ENCODE measurements around the gene UGT1A10. TPM values are rescaled to one million over a fixed set of nuclear protein-coding genes. Genes with fewer than 3 reads are reported as not detected.

Gene UGT1A10
- total RNA-seq, 2 donors from 2014 or later: 0.52 to 0.99 TPM

GRCh38 chr2:233801357-233802131, 165.3 kb downstream of the UGT1A10 start:
- no peak for ATAC-seq
- intact Hi-C loops (cut with DNase I): no loop called here
- 55 to 68% methylated on average over 8 to 9 of the region's 9 CpGs for WGBS, 2 donors

GRCh38 chr2:233802132-233802815, 166.0 kb downstream of the UGT1A10 start:
- 33 to 52% methylated on average over 1 to 3 of the region's 3 CpGs for WGBS, 2 donors
- TF ChIP-seq POLR2A (IDR thresholded peaks at IDR 0.05): no peak
- TF ChIP-seq, protein P1, sequence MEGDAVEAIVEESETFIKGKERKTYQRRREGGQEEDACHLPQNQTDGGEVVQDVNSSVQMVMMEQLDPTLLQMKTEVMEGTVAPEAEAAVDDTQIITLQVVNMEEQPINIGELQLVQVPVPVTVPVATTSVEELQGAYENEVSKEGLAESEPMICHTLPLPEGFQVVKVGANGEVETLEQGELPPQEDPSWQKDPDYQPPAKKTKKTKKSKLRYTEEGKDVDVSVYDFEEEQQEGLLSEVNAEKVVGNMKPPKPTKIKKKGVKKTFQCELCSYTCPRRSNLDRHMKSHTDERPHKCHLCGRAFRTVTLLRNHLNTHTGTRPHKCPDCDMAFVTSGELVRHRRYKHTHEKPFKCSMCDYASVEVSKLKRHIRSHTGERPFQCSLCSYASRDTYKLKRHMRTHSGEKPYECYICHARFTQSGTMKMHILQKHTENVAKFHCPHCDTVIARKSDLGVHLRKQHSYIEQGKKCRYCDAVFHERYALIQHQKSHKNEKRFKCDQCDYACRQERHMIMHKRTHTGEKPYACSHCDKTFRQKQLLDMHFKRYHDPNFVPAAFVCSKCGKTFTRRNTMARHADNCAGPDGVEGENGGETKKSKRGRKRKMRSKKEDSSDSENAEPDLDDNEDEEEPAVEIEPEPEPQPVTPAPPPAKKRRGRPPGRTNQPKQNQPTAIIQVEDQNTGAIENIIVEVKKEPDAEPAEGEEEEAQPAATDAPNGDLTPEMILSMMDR (IDR thresholded peaks at IDR 0.05): no peak

More at GRCh38 chr2:233801357-233802131, 165.3 kb downstream of the UGT1A10 start:
- Histone ChIP-seq H3K27me3 (no peaks in the 10 kb centered on the region), H3K4me3 (no peak overlapping the region), H3K9me3 (no peaks in the 10 kb centered on the region), H3K36me3 (replicated peaks in 1 of 2; ENCODE audit: insufficient read depth in 1 of 2, low read depth in 2 of 2) (no peaks in the 10 kb centered on the region), H3K27ac (no peak overlapping the region), H3K4me1 (no peaks in the 10 kb centered on the region)
- no peak for TF ChIP-seq POLR2A (IDR thresholded peaks at IDR 0.05)
- TF ChIP-seq, protein P1 (IDR thresholded peaks at IDR 0.05): no peak
- DNase-seq: no peak

DNA sequence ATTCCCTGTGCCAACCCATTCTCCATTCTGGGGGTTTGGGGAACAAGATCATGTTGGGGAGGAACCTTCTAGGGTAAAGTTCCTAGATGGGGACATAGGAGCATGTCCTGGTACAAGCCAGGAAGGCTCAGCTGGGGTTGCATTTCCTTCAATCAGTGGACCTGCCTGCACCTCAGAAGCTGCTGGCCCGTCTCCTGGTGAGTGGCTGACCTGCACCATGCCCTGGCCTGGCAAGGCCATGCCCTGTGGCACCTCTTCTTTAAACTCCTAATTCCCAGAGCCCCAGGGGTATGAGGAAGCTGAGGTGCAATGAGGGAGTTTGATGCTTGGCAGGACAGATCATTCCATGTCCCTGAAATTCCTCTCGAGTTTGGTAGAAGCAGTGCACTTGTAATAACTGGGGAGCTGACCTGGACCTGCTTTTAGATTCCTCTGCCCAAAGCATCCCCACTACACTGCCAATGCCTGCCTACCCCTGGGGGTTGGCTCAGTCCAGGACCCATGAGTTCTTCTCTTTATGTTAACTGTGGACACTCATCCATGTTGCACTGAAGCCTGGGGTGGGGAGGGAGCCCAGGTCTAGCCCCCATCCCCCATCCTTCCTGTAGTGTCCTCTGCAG, 167.2 kb downstream of the UGT1A10 start:
- H3K36me3 ChIP-seq (replicated peaks in 1 of 2; ENCODE audit: insufficient read depth in 1 of 2, low read depth in 2 of 2): no peaks in the 10 kb centered on the region
- no peaks in the 10 kb centered on the region for H3K9me3 ChIP-seq
- intact Hi-C loops (cut with DNase I): no loop called here
- no peaks in the 10 kb centered on the region for H3K27me3 ChIP-seq
- no peak for TF ChIP-seq POLR2A (IDR thresholded peaks at IDR 0.05)
- TF ChIP-seq, protein P1 (IDR thresholded peaks at IDR 0.05): no peak
- ATAC-seq: no peak
- H3K4me1 ChIP-seq: no peaks in the 10 kb centered on the region
- H3K4me3 ChIP-seq: no peak overlapping the region
- no peak overlapping the region for H3K27ac ChIP-seq
- WGBS, 2 donors: 44 to 67% methylated on average over 1 to 2 of the region's 2 CpGs
- no peak for DNase-seq

More at GRCh38 chr2:233802132-233802815, 166.0 kb downstream of the UGT1A10 start:
- intact Hi-C loops (cut with DNase I): no loop called here
- ATAC-seq (no peak), DNase-seq (no peak)
- no peaks in the 10 kb centered on the region for H3K27me3 ChIP-seq
- no peaks in the 10 kb centered on the region for H3K4me1 ChIP-seq
- no peak overlapping the region for H3K27ac ChIP-seq
- H3K9me3 ChIP-seq: no peaks in the 10 kb centered on the region
- H3K4me3 ChIP-seq: no peak overlapping the region
- H3K36me3 ChIP-seq (replicated peaks in 1 of 2; ENCODE audit: insufficient read depth in 1 of 2, low read depth in 2 of 2): no peaks in the 10 kb centered on the region

DNA sequence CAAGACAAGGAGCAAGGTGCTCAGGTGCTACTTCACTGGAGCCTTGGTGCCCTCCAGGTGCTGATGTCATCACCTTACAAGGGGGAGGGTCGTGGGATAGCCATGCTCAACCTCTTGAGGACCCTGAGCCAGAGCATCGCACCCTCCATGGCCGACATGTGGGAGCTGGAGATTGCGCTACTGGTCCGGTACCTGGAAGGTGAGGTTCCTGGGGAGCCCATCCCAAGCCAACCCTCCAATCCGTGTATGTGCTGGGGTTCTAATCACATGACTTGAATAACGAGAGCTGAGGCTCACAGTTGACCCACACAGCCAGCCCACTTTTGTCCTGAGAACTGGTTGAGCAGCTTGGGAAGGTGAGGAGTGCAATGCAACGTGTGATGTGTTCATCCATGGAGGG, 167.7 kb downstream of the UGT1A10 start:
- no peaks in the 10 kb centered on the region for H3K27me3 ChIP-seq
- ATAC-seq: no peak
- 35 to 56% methylated on average over 5 to 8 of the region's 8 CpGs for WGBS, 2 donors

More for the DNA sequence above, 167.7 kb downstream of the UGT1A10 start:
- intact Hi-C loops (cut with DNase I): no loop called here
- H3K27ac ChIP-seq: no peak overlapping the region
- H3K4me3 ChIP-seq: no peak overlapping the region
- H3K4me1 ChIP-seq: no peaks in the 10 kb centered on the region
- TF ChIP-seq, protein P1 (IDR thresholded peaks at IDR 0.05): no peak
- no peak for TF ChIP-seq POLR2A (IDR thresholded peaks at IDR 0.05)
- no peak for DNase-seq
- H3K36me3 ChIP-seq (replicated peaks in 1 of 2; ENCODE audit: insufficient read depth in 1 of 2, low read depth in 2 of 2): no peaks in the 10 kb centered on the region
- H3K9me3 ChIP-seq: no peaks in the 10 kb centered on the region
